GM12801 (cell line): ENCODE data around the gene GRIN2A.

Experiments
- TF ChIP-seq, protein P1 (sequence below): IDR thresholded peaks from one replicate; pipeline ENCODE4 v1.5.1; 2011; ENCODE audit warnings: control low read depth; ENCODE audit not compliant: insufficient read length; ENCODE audit errors: extremely low read depth

GRIN2A gene

DNA sequence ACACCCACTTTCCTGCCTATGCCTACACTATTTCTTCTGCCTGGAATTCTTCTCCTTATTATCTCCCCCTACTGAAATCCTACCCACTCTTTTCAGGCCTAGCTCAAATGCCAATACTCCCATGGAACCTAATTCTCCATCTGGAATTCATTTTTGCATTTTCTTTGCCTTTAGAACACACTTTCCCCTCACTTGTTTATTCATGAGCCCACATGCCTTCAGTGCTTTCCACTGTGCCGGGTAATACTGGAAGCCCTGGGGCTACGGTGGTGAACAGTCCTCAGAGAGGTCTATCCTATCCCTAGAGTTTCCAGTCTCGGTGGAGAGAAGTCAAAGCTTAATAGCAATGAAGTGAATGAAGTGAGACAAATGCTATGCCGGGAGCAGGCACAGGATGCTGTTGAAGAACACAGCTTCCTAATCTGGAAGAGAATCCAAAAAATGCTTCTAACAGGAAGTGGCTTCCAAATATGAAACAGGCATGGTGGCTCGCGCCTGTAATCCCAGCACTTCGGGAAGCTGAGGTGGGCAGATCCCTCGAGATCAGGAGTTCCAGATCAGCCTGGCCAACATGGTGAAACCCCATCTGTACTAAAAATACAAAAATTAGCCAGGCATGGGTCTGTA is 322.4 kb downstream of the GRIN2A start:
- TF ChIP-seq, protein P1, sequence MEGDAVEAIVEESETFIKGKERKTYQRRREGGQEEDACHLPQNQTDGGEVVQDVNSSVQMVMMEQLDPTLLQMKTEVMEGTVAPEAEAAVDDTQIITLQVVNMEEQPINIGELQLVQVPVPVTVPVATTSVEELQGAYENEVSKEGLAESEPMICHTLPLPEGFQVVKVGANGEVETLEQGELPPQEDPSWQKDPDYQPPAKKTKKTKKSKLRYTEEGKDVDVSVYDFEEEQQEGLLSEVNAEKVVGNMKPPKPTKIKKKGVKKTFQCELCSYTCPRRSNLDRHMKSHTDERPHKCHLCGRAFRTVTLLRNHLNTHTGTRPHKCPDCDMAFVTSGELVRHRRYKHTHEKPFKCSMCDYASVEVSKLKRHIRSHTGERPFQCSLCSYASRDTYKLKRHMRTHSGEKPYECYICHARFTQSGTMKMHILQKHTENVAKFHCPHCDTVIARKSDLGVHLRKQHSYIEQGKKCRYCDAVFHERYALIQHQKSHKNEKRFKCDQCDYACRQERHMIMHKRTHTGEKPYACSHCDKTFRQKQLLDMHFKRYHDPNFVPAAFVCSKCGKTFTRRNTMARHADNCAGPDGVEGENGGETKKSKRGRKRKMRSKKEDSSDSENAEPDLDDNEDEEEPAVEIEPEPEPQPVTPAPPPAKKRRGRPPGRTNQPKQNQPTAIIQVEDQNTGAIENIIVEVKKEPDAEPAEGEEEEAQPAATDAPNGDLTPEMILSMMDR = no peak

DNA sequence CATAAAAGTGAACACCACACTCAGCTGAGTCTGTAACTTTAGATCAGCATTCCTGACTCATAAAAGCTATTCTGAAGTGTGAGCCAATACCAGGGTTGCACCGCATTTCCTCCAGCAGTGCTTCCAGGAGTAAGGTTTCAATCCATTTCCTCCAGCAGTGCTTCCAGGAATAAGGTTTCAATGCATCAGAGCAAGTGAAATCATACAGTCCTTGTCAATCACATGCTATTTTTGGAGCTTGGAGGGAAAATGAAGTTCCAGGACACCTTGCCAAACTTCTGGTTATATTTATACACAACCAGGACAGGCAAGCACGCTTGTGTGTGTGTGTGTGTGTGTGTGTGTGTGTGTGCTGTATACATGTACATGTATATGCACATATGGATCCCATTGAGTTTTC is 327.6 kb downstream of the GRIN2A start:
- TF ChIP-seq, protein P1 = no peak

DNA sequence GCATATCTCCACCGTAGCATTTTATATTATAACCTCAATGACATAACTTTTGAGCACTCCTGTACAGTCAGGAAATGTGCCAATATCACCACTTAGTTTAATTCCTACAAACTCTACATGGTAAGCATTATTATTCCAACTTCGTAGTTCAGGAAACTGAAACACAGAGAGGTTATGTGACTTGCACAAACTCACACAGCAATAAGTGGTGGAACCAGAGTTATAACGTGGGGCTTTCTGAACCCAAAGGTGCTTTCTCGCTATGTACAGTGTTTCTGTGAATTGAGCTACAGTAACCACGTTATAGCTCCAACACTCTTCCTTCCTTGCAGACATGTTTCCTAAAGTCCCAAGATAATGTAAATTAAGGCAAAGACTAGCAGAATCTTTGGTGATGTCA is 330.2 kb downstream of the GRIN2A start:
- TF ChIP-seq, protein P1 = no peak

DNA sequence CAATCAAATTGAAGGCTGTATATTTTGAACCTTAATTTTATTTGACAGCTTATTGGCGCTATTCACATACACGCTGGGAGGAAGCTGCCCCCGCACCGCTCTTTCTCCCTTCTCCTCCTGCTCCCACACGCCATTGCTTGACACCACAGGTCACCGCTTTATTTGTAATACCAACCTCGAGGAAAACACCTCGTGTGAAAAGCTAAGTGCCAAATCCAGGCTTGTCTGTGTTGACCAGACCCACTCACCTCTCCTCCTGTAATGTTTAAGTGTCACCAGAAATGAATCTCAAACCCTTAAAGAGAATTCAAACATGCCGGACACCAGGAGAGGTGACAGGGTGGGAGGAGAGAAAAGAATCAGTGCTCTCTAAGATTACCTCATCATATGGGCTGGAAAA is 331.4 kb downstream of the GRIN2A start:
- TF ChIP-seq, protein P1 = no peak

DNA sequence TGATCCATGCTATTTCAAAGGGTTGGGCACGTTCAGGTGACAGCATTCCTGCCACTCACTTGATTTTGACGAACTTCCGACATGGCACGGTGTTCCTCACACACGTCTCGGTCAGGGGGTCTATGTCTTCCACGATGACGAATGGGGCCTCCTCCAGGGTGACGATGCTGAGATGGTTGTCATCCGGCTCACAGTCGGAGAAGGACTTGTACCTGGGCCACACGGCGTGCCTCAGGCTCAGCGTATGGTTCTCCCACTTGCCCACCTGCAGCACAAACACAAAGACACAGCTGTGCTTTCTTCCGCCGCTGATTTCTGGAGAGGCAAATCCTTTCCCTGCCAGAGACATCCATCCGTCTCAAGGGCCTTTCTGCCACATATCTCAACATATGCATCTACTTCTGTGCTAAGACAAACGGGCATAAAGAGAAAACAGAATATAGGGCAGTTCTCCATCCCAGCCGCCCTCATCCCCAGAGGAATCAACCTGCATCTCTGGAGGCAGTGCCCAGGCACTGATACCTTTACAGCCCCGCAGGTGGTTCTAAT is 332.5 kb downstream of the GRIN2A start:
- TF ChIP-seq, protein P1 = no peak

DNA sequence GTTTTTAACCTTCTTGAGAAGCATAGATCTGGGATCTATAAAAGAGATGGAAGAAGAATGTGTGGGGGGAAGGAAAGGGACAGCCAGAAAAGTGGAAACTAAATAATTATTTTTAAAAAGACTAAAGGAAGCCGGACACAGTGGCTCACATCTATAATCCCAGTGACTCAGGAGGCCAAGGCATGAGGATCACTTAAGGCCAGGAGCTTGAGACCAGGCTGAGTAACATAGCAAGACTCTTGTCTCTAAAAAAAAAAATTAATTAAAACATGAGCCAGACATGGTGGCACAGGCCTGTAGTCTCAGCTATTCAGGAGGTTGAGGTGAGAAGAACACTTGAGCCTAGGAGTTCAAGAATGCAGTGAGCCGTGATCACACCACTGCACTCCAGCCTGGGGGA is 335.1 kb downstream of the GRIN2A start:
- TF ChIP-seq, protein P1 = no peak

DNA sequence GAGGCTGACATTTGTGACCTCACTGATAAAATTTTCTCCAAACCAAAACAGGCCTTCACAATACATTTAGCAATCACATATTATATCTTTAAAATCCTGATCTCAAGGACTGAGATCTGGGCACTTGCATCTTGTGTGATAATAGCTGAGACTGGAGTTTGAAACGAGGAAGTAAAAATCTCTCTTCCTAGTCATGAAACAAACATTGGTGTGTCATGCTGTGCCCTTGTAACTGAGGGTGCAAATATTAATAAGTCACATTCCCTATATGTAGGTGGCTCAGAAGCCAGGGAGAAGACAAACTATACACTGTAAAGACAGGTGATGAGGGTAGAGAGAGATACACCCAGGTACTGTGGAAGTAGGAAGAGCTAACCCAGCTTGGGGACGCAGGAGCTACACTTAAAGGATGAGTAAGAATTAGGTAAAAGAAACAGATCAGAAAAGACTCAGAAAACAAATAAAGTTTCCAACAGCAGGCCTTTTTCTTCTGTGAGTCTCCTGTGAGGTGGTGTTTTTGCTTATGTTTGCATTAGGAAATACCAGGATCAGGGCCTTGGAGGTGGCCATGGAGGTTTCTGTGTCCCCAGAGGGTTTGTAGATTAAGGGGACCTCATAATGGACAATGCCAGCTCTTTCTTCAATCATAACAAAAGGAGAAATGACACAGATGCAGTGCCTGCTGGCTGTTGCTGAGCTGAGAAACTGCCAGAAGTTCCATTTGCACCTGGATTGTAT is 335.7 kb downstream of the GRIN2A start:
- TF ChIP-seq, protein P1 = no peak
